ENCODE measurements around the gene USP13.

DNA sequence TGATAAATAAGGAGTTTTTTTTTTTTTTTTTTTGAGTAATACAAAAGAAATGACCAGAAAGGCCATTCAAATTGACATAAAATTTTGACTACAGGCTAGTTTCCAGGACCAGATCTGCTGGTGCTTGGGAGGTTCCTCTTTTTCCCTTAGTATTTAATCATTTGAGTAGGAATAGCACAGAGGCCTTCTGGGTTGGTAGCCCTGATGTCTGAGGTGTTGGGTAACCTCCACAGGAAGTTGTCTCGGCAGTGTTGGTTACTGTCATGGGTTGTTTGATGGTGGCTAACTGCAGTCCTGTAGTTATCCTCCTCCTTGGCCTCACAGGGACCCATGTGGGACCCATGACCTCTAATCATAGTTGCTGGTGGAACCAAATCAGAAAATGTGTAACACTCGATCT, 91.1 kb downstream of the USP13 start:
- TF ChIP-seq EZH2phosphoT487 (IDR thresholded peaks at IDR 0.05; ENCODE audit: low read depth) = no peak
- TF ChIP-seq, protein P1, sequence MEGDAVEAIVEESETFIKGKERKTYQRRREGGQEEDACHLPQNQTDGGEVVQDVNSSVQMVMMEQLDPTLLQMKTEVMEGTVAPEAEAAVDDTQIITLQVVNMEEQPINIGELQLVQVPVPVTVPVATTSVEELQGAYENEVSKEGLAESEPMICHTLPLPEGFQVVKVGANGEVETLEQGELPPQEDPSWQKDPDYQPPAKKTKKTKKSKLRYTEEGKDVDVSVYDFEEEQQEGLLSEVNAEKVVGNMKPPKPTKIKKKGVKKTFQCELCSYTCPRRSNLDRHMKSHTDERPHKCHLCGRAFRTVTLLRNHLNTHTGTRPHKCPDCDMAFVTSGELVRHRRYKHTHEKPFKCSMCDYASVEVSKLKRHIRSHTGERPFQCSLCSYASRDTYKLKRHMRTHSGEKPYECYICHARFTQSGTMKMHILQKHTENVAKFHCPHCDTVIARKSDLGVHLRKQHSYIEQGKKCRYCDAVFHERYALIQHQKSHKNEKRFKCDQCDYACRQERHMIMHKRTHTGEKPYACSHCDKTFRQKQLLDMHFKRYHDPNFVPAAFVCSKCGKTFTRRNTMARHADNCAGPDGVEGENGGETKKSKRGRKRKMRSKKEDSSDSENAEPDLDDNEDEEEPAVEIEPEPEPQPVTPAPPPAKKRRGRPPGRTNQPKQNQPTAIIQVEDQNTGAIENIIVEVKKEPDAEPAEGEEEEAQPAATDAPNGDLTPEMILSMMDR (IDR thresholded peaks at IDR 0.05; ENCODE audit: low read depth, low read length) = no peak

Data from OCI-LY3 (cell line).